ENCODE results near the gene SUPT3H. TPM values are rescaled to one million over a fixed set of nuclear protein-coding genes. Genes with fewer than 3 reads are reported as not detected.

SUPT3H gene
- total and polyA plus RNA-seq, 2 of the 8 experiments (the other 6 are each of a cell fraction or from before 2014, with no cell fraction given), result 18.8 to 23.0 TPM

GRCh38 chr6:44917430-44917829 lies 460.3 kb downstream of the SUPT3H start:
- no peak for FAIRE-seq
- ChIA-PET CTCF (ENCODE audit: partially characterized antibody) (no interaction called here), POLR2A (ENCODE audit: partially characterized antibody) (no interaction called here)
- DNase-seq (ENCODE audit: low read depth in 1 of 2, low spot score in 2 of 2), result no peak
- H3K4ac ChIP-seq (replicated peaks; ENCODE audit: insufficient read length, low read depth, low read length), result no peak overlapping the region
- H3K9me3 ChIP-seq (ENCODE audit: insufficient read depth in 2 of 2, low read depth in 1 of 2, low read length in 1 of 2), result no peaks in the 10 kb centered on the region
- no peak overlapping the region for H3K4me3 ChIP-seq (ENCODE audit: extremely low read depth in 1 of 4, insufficient read depth in 2 of 4, low read depth in 3 of 4, low read length in 4 of 4)
- no peak overlapping the region for H3K4me2 ChIP-seq (ENCODE audit: insufficient read depth in 1 of 2, low read depth in 2 of 2, low read length in 2 of 2)
- H2BK20ac ChIP-seq (ENCODE audit: low read length), result no peak overlapping the region
- no peak overlapping the region for H2AFZ ChIP-seq (ENCODE audit: low read length)
- no peaks in the 10 kb centered on the region for H4K20me1 ChIP-seq (replicated peaks in 1 of 2; ENCODE audit: control insufficient read depth in 1 of 2, insufficient read depth in 2 of 2, low read length in 2 of 2)
- no peak overlapping the region for H2AK5ac ChIP-seq (ENCODE audit: low read depth, low read length)
- H2BK15ac ChIP-seq (ENCODE audit: low read length), result no peak overlapping the region
- H3K14ac ChIP-seq (ENCODE audit: insufficient read length), result no peak overlapping the region
- H4K5ac ChIP-seq (ENCODE audit: insufficient read length, low read depth, low read length), result no peak overlapping the region
- no peak overlapping the region for H3K23ac ChIP-seq (ENCODE audit: insufficient read length)
- no peaks in the 10 kb centered on the region for H3K79me2 ChIP-seq (ENCODE audit: control insufficient read depth in 1 of 2, insufficient read depth in 2 of 2, low read length in 2 of 2)
- WGBS, 2 experiments (ENCODE audit: extremely low coverage in 1 of 2, insufficient coverage in 1 of 2, insufficient read length in 1 of 2, insufficient replicate concordance in 2 of 2, low coverage in 1 of 2, low lambda C conversion rate in 2 of 2, missing lambda C conversion rate in 1 of 2), result 89% methylated on average over 2 of the region's 2 CpGs; no CpG with 5 or more reads in 1 of the 2 experiments
- H2BK120ac ChIP-seq (replicated peaks; ENCODE audit: low read depth, low read length), result no peak overlapping the region
- no peaks in the 10 kb centered on the region for H3K36me3 ChIP-seq (ENCODE audit: control insufficient read depth in 2 of 4, insufficient read depth in 4 of 4, low read length in 3 of 4)
- no peak overlapping the region for H4K8ac ChIP-seq (ENCODE audit: extremely low read depth, insufficient read depth, low read length)
- no peak overlapping the region for H2BK12ac ChIP-seq (ENCODE audit: low read depth, low read length)
- TF ChIP-seq ATF2 (IDR thresholded peaks at IDR 0.05; ENCODE audit: low read length), result no peak
- no peak for TF ChIP-seq CBX5 (IDR thresholded peaks at IDR 0.05; ENCODE audit: low read depth, low read length)
- no peak for TF ChIP-seq KDM4A (IDR thresholded peaks at IDR 0.05; ENCODE audit: low read depth, low read length, severe bottlenecking)
- TF ChIP-seq SAP30 (IDR thresholded peaks at IDR 0.05; ENCODE audit: insufficient read depth, insufficient replicate concordance, low read length), result no peak
- no peak for TF ChIP-seq RBBP5 (IDR thresholded peaks at IDR 0.05; ENCODE audit: borderline replicate concordance, low read depth, low read length)
- TF ChIP-seq ASH2L (IDR thresholded peaks at IDR 0.05; ENCODE audit: low read length), result no peak
- TF ChIP-seq, protein P1, sequence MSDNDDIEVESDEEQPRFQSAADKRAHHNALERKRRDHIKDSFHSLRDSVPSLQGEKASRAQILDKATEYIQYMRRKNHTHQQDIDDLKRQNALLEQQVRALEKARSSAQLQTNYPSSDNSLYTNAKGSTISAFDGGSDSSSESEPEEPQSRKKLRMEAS (IDR thresholded peaks at IDR 0.05), result no peak
- no peak for TF ChIP-seq CEBPB (IDR thresholded peaks at IDR 0.05; ENCODE audit: low read depth, low read length)
- H3K79me1 ChIP-seq (ENCODE audit: low read depth, low read length), result no peaks in the 10 kb centered on the region
- no peak overlapping the region for H3K18ac ChIP-seq (ENCODE audit: extremely low read depth, low read length)
- H3K9ac ChIP-seq (replicated peaks in 1 of 4; ENCODE audit: extremely low read depth in 1 of 4, low read depth in 3 of 4, low read length in 3 of 4), result no peak overlapping the region
- no peaks in the 10 kb centered on the region for H3K27me3 ChIP-seq (replicated peaks in 1 of 4; ENCODE audit: control insufficient read depth in 3 of 4, extremely low read depth in 1 of 4, insufficient read depth in 3 of 4, low read length in 3 of 4)
- H2BK5ac ChIP-seq (ENCODE audit: low read depth, low read length), result no peak overlapping the region
- H3K23me2 ChIP-seq (ENCODE audit: low read depth, low read length), result no peaks in the 10 kb centered on the region
- H4K91ac ChIP-seq (replicated peaks; ENCODE audit: insufficient read length, low read length), result no peak overlapping the region
- H3K27ac ChIP-seq (ENCODE audit: low read depth, low read length), result no peak overlapping the region
- H3K56ac ChIP-seq (replicated peaks; ENCODE audit: insufficient read length, low read depth, low read length), result no peak overlapping the region
- no peaks in the 10 kb centered on the region for H3K4me1 ChIP-seq (replicated peaks in 1 of 4; ENCODE audit: control insufficient read depth in 3 of 4, insufficient read depth in 4 of 4, low read length in 3 of 4)
